ENCODE measurements around the gene DSCAML1.

Gene DSCAML1

DNA sequence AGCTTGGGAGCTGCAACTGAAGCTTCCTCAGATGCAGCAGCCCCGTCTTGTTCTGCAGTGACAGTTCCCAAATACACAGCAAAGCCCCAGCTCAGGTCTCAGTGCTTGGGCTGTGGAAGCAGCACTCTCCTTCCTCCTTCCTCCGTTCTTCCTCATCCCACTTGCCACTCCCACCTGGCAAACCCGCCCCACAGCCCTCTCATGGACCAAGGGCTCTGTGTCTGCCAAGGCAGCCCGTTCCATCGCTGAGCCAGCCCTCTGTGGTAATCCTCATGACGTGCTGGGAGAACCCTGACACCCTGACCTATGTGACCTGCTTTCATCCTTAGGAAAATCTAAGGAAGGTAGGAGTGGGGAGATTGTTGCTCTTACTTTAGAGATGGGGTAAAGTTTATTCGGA is 157.0 kb downstream of the DSCAML1 start:
- no peak for DNase-seq (ENCODE audit: extremely low read depth, low read depth)

DNA sequence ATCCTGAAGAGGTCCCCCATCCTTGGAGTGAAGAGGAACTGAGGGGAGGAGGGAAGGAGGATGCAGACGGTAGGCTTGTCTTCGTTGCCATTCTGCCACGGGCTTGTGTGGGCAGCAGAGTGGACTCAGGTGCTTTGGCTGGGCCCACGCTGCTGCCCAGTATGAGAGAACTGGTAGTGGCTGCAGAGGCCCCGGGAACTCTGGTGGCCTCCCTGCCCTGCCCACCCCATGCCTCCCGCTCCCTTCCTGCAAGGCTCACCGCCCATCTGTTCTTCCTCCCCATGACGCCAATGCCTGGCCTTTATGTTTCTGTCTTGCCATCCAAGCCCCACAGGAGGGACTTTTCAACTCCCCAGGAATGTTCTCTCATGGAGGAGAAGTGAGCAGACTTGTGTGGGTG is 157.4 kb downstream of the DSCAML1 start:
- TF ChIP-seq, protein P1, sequence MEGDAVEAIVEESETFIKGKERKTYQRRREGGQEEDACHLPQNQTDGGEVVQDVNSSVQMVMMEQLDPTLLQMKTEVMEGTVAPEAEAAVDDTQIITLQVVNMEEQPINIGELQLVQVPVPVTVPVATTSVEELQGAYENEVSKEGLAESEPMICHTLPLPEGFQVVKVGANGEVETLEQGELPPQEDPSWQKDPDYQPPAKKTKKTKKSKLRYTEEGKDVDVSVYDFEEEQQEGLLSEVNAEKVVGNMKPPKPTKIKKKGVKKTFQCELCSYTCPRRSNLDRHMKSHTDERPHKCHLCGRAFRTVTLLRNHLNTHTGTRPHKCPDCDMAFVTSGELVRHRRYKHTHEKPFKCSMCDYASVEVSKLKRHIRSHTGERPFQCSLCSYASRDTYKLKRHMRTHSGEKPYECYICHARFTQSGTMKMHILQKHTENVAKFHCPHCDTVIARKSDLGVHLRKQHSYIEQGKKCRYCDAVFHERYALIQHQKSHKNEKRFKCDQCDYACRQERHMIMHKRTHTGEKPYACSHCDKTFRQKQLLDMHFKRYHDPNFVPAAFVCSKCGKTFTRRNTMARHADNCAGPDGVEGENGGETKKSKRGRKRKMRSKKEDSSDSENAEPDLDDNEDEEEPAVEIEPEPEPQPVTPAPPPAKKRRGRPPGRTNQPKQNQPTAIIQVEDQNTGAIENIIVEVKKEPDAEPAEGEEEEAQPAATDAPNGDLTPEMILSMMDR (IDR thresholded peaks at IDR 0.05; ENCODE audit: low read depth, low read length) = no peak
- DNase-seq (ENCODE audit: extremely low read depth, low read depth) = no peak

More for the DNA sequence above, 157.0 kb downstream of the DSCAML1 start:
- TF ChIP-seq, protein P1 (IDR thresholded peaks at IDR 0.05; ENCODE audit: low read depth, low read length) = no peak

DNA sequence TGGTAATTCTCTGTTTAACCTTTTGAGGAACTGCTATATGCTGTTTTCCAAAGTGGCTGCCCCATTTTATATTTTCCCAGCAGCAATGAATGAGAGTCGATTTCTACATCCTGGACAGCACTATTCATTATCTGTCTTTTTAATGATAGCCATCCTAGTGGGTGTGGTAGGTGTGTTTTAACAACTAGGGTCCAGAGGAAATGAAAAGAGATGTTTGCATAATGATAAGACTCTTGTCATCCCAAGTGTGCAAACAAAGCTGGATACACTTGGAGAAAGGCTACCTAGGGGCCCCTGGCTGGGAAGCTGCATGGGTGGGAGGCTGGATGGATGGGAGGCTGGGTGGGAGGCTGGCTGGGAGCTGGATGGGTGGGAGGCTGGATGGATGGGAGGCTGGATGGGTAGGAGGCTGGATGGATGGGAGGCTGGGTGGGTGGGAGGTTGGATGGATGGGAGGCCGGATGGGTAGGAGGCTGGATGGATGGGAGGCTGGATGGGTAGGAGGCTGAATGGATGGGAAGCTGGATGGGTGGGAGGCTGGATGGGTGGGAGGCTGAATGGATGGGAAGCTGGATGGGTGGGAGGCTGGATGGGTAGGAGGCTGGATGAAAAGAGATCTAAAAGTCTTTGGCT is 158.0 kb downstream of the DSCAML1 start:
- TF ChIP-seq, protein P1 (IDR thresholded peaks at IDR 0.05; ENCODE audit: low read depth, low read length) = no peak
- DNase-seq (ENCODE audit: extremely low read depth, low read depth) = no peak

DNA sequence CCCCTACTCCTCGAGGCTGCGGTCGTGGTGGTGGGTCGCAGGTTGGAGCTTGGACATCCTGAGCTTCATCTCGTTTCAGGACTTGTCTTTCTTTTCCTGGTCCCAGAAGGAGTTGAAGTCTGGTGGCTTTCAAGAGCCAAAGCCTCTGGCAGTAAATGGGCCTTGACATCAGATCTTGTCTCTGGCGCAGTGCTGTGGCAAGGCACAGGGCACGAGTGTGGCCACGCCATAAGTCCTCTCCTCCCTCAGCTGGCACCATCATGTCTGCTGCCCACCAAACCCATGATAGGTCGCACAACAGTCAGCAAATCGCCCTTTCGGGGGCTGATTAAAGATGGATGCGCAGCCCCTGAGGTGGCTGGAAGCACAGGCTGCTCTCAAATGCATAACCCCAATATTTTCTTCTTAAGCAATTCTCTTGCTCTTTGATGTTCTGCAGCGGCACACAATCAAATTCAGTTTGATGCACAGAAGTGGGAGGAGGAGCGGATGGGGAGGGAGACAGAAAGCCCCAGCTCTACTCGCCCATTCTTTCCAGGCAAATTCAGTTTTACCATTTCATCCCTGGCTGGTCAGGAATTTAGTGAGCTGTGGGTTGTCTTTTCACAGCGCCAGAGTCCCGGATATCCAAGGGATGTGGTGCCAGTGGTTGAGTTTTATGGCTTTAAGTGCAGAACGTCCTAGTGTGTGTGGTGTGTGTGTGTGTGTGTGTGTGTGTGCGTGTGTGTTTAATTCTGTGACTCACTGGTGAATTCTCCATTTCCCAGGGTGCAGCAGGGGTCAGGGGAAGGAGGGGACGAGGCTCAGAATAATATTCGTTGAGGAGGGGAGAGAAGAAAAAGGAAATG is 162.0 kb downstream of the DSCAML1 start:
- TF ChIP-seq, protein P1 (IDR thresholded peaks at IDR 0.05; ENCODE audit: low read depth, low read length) = no peak
- DNase-seq (ENCODE audit: extremely low read depth, low read depth) = no peak

DNA sequence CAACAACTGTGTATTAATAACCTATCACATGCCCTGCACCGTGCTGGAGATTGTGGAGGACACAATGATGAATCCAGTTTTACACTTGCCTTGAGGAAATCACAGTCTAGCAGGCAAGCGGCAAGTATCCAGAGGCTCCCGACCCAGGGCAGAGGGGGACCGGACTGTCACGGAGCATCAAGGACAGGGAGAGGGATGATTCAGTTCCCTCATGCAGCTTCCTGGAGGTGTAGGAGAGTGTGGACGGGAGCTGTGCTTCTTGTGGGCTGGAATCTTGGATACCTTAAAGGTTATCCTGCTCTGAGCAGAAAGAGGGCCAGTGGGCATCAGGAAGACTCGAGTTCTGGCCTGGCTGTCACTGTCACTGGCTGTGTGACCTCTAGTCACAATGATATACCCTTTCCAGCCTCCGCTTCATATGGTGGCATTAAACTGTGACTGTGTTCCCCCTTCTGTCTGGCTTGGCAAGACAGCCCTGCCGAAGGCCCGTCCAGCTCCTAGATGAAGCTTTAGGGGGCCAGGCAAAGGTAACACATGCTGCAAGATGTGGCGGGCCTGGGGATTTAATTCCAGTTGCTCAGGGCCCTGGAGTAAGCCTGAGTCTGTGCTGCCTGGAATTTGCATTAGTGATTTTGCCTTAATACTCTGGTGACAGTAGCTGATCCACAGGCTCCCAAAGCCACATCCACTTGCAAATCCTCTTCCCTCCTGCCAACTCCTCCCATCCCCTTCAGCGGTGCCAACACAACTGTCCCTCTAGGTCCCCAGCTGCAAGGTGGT is 162.8 kb downstream of the DSCAML1 start:
- DNase-seq (ENCODE audit: extremely low read depth, low read depth) = no peak
- TF ChIP-seq, protein P1 (IDR thresholded peaks at IDR 0.05; ENCODE audit: low read depth, low read length) = no peak

DNA sequence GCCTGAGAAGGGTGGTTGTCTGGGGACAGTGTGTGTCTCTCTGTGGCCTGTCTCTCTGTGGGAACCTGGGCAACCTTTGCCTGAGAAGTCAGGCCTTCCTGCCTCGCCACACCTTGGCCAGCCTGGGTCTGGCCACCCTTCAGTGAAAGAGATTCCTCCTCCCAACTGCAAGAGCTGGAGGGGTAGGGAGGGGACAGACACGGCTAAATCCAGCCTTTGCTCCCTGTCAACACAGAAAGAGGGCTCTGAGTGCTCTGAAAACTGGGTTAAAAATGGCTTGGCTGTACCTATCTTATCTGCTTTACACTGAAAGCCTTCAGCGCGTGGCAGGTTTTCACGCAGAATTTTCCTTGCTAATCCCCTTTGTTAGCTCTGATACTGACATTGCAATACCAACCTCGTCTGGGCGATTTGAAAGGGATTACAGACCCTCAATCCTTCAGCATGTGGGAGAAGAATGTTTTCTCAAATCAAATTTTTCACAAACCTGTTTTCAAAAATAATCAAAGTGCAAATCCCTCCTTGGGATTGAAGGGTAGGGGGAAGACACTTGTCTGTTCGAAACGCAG is 163.7 kb downstream of the DSCAML1 start:
- TF ChIP-seq, protein P1 (IDR thresholded peaks at IDR 0.05; ENCODE audit: low read depth, low read length) = no peak
- no peak for DNase-seq (ENCODE audit: extremely low read depth, low read depth)
